Measurements from ENCODE around the gene TEPSIN.

TEPSIN gene

GRCh38 chr17:81197409-81197795 lies 41.5 kb downstream of the TEPSIN start:
- DNase-seq (ENCODE audit: low spot score) = no peak

GRCh38 chr17:81196505-81197408 lies 42.1 kb downstream of the TEPSIN start:
- DNase-seq (ENCODE audit: low spot score) = no peak

- DNase-seq (ENCODE audit: low spot score) = no peak
Measured at GRCh38 chr17:81195941-81196495, 42.8 kb downstream of the TEPSIN start.

- no peak for DNase-seq (ENCODE audit: low spot score)
Measured at GRCh38 chr17:81194941-81195901, 43.6 kb downstream of the TEPSIN start.

- DNase-seq (ENCODE audit: low spot score) = no peak
Measured at GRCh38 chr17:81194225-81194760, 44.6 kb downstream of the TEPSIN start.

- DNase-seq (ENCODE audit: low spot score) = no peak
Measured at GRCh38 chr17:81193470-81194224, 45.2 kb downstream of the TEPSIN start.

GRCh38 chr17:81193051-81193410 lies 45.8 kb downstream of the TEPSIN start:
- no peak for DNase-seq (ENCODE audit: low spot score)

- DNase-seq (ENCODE audit: low spot score) = peak; percentile 36
Measured at GRCh38 chr17:81192386-81193050, 46.3 kb downstream of the TEPSIN start.

- no peak for DNase-seq (ENCODE audit: low spot score)
Measured at GRCh38 chr17:81191646-81192045, 47.2 kb downstream of the TEPSIN start.

- no peak for DNase-seq (ENCODE audit: low spot score)
Measured at GRCh38 chr17:81191116-81191515, 47.7 kb downstream of the TEPSIN start.

- no peak for DNase-seq (ENCODE audit: low spot score)
Measured at GRCh38 chr17:81190591-81190990, 48.3 kb downstream of the TEPSIN start.

GRCh38 chr17:81189670-81190530 lies 49.0 kb downstream of the TEPSIN start:
- no peak for DNase-seq (ENCODE audit: low spot score)

- DNase-seq (ENCODE audit: low spot score) = no peak
Measured at GRCh38 chr17:81189016-81189415, 49.8 kb downstream of the TEPSIN start.

- DNase-seq (ENCODE audit: low spot score) = no peak
Measured at GRCh38 chr17:81188491-81188840, 50.4 kb downstream of the TEPSIN start.

GRCh38 chr17:81187586-81188490 lies 51.0 kb downstream of the TEPSIN start:
- no peak for DNase-seq (ENCODE audit: low spot score)

GRCh38 chr17:81187120-81187519 lies 51.7 kb downstream of the TEPSIN start:
- DNase-seq (ENCODE audit: low spot score) = no peak

GRCh38 chr17:81186203-81186602 lies 52.7 kb downstream of the TEPSIN start:
- DNase-seq (ENCODE audit: low spot score) = no peak

- no peak for DNase-seq (ENCODE audit: low spot score)
Measured at GRCh38 chr17:81184555-81184954, 54.3 kb downstream of the TEPSIN start.

- DNase-seq (ENCODE audit: low spot score) = no peak
Measured at GRCh38 chr17:81183807-81184206, 55.0 kb downstream of the TEPSIN start.

All from SW480 (cell line).